Spleen (tissue), 10 donors: ENCODE data around the gene OR4X1. TPM values are rescaled to one million over a fixed set of nuclear protein-coding genes. Genes with fewer than 3 reads are reported as not detected.

Experiments used
- polyA plus RNA-seq, 3 donors: library from polyadenylated mRNA; stranded (reverse); fragments of 200-250 nt; gene quantifications; one replicate each; pipeline ENCODE4 v1.2.1, GENCODE V29; 2013
- total RNA-seq, 7 donors: library from RNA; depleted of rRNA in 3 of 7; stranded (reverse); fragments of >200 nt in 3 of 7; fragmentation: NEBNext Ultra II Directional in 4 of 7; extraction: Animal tissue kit (Norgen Biotek cat#: 25700) in 4 of 7; gene quantifications; one replicate each; pipeline versions ENCODE4 v1.1.0 to v1.2.1, GENCODE V29; 2016 to 2021
- donor health status: healthy with polysubstance abuse.
- donor health status: DM: no; HTN: no; CAD: no; lungs with moderate emphysema.
- donor health status: DM: no; HTN: no; CAD: no.
- donor health status: Bipolar disorder and iron deficiency.
- donor health status: healthy.
- donor health status: DM: no; HTN: no; CAD: no.
- donor health status: DM: yes; HTN: yes; CAD: no.

The OR4X1 gene
- total and polyA plus RNA-seq, 10 donors: not detected

Other genes with a start within 250 kb of the OR4X1 start
- gene OR4B1, start 47.1 kb upstream of the OR4X1 start, total RNA-seq: not detected
- gene OR4B1, start 47.1 kb upstream of the OR4X1 start, polyA plus RNA-seq: not detected
- gene OR4X2, start 18.8 kb upstream of the OR4X1 start, total RNA-seq: not detected
- gene OR4X2, start 18.8 kb upstream of the OR4X1 start, polyA plus RNA-seq: not detected
- gene OR4S1, start 42.4 kb downstream of the OR4X1 start, total RNA-seq: not detected
- not detected for gene OR4S1, start 42.4 kb downstream of the OR4X1 start, polyA plus RNA-seq
- not detected for gene OR4C3, start 61.1 kb downstream of the OR4X1 start, total RNA-seq
- not detected for gene OR4C3, start 61.1 kb downstream of the OR4X1 start, polyA plus RNA-seq
- not detected for gene OR4C5, start 102.6 kb downstream of the OR4X1 start, total RNA-seq
- not detected for gene OR4C5, start 102.6 kb downstream of the OR4X1 start, polyA plus RNA-seq
- gene OR4A47, start 224.9 kb downstream of the OR4X1 start, total RNA-seq: not detected
- not detected for gene OR4A47, start 224.9 kb downstream of the OR4X1 start, polyA plus RNA-seq